Keratinocyte (primary cell): ENCODE results near the gene PTPRN2. TPM values are rescaled to one million over a fixed set of nuclear protein-coding genes. Genes with fewer than 3 reads are reported as not detected.

Source experiments
- DNase-seq: peaks from one replicate; pipeline ENCODE4 v3.0.0-alpha.2; 2011; ENCODE audit warnings: low read depth, missing footprints, low spot score
- FAIRE-seq: peaks from 2 replicates; lab custom pipeline; 2011; peaks lifted over from hg19 to GRCh38; lab: Jason Lieb, UNC
- H2AFZ ChIP-seq: 2 replicates; pipeline ENCODE4 v1.6.0; 2012; ENCODE audit warnings: low read length, control low read depth, inconsistent platforms; ENCODE audit not compliant: control insufficient read depth
- H3K27ac ChIP-seq: 2 replicates; pipeline ENCODE4 v1.5.1; 2011; ENCODE audit warnings: low read length; ENCODE audit not compliant: control insufficient read depth, insufficient read depth
- H3K27me3 ChIP-seq: 3 replicates; pipeline ENCODE4 v1.6.0; 2011; ENCODE audit warnings: low read length; ENCODE audit not compliant: control insufficient read depth, insufficient read depth; ENCODE audit errors: extremely low read depth
- H3K36me3 ChIP-seq, 2 experiments: 2 replicates in 1 of 2; 3 replicates in 1 of 2; pipeline ENCODE4 v1.5.1; 2011; ENCODE audit warnings: low read length in 2 of 2, mild to moderate bottlenecking in 1 of 2; ENCODE audit not compliant: control insufficient read depth in 2 of 2, insufficient read depth in 2 of 2; ENCODE audit errors: extremely low read depth in 1 of 2
- H3K4me1 ChIP-seq: 3 replicates; pipeline ENCODE4 v1.5.1; 2011; ENCODE audit warnings: low read length; ENCODE audit not compliant: control insufficient read depth, insufficient read depth; ENCODE audit errors: extremely low read depth
- H3K4me2 ChIP-seq: 3 replicates; pipeline ENCODE4 v1.6.0; 2011; ENCODE audit warnings: low read depth, low read length; ENCODE audit not compliant: control insufficient read depth, insufficient read depth; ENCODE audit errors: extremely low read depth
- H3K4me3 ChIP-seq, 3 experiments: fragments of 200-600 bp in 1 of 3; sonication (generic) in 1 of 3; 2 replicates in 2 of 3; 3 replicates in 1 of 3; pipeline ENCODE4 v1.5.1; 2011 to 2016; ENCODE audit warnings: low read length in 3 of 3, mild to moderate bottlenecking in 3 of 3, control low read depth in 2 of 3, inconsistent platforms in 1 of 3, low read depth in 1 of 3, mixed read lengths in 1 of 3, mixed run types in 1 of 3, moderate library complexity in 1 of 3; ENCODE audit not compliant: control insufficient read depth in 2 of 3, insufficient read depth in 2 of 3; ENCODE audit errors: extremely low read depth in 1 of 3
- H3K79me2 ChIP-seq: 2 replicates; pipeline ENCODE4 v1.6.0; 2012; ENCODE audit warnings: low read length; ENCODE audit not compliant: control insufficient read depth, insufficient read depth
- H3K9ac ChIP-seq: 3 replicates; pipeline ENCODE4 v1.6.0; 2011; ENCODE audit warnings: low read length; ENCODE audit not compliant: control insufficient read depth, insufficient read depth; ENCODE audit errors: extremely low read depth
- H3K9me1 ChIP-seq: 3 replicates; pipeline ENCODE4 v1.6.0; 2011; ENCODE audit warnings: low read length; ENCODE audit not compliant: control insufficient read depth, insufficient read depth; ENCODE audit errors: extremely low read depth
- H3K9me3 ChIP-seq: 2 replicates; pipeline ENCODE4 v1.5.1; 2012; ENCODE audit warnings: low read depth, low read length; ENCODE audit not compliant: control insufficient read depth
- H4K20me1 ChIP-seq: 3 replicates; pipeline ENCODE4 v1.6.0; 2011; ENCODE audit warnings: low read length; ENCODE audit not compliant: control insufficient read depth, insufficient read depth; ENCODE audit errors: extremely low read depth
- EZH2 ChIP-seq: IDR thresholded peaks from one replicate; pipeline ENCODE4 v1.6.1; 2012; ENCODE audit warnings: inconsistent platforms, mild to moderate bottlenecking, low read length, moderate library complexity
- dilution Hi-C: fragments of 300-500 bp; cut with MboI; formaldehyde crosslinking; loops from one replicate; pipeline ENCODE4 v1.7.0; 2020; ENCODE audit warnings: low sequenced_read_pairs; ENCODE audit not compliant: extremely low pct_ligation_motif_present
- polyA plus RNA-seq, 5 experiments: library from polyadenylated mRNA; depleted of rRNA in 3 of 5; stranded (reverse) in 3 of 5; stranded (forward) in 1 of 5; unstranded in 1 of 5; fragments of >200 nt; gene quantifications; 1 replicate in 1 of 5; 2 replicates in 3 of 5; 3 replicates in 1 of 5; pipeline versions ENCODE4 v1.2.1 to v1.2.3, GENCODE V29; 2011 to 2012; ENCODE audit warnings: missing spikeins in 2 of 5, low read depth in 1 of 5, low replicate concordance in 1 of 5
- TF ChIP-seq, protein P1 (sequence below), 3 experiments: IDR thresholded peaks in 1 of 3; conservative IDR thresholded peaks in 1 of 3; optimal IDR thresholded peaks in 1 of 3; 2 replicates in 2 of 3; 3 replicates in 1 of 3; pipeline versions ENCODE3 to v1.5.1; 2011; ENCODE audit warnings: low read length in 3 of 3, mild to moderate bottlenecking in 3 of 3, moderate library complexity in 2 of 3, control low read depth in 1 of 3, inconsistent platforms in 1 of 3; ENCODE audit not compliant: insufficient read depth in 2 of 3; ENCODE audit errors: extremely low read depth in 1 of 3

Gene PTPRN2
- polyA plus RNA-seq, 1 donor (not counting 4 experiments of a cell fraction or from before 2014, with no cell fraction given): not detected

DNA sequence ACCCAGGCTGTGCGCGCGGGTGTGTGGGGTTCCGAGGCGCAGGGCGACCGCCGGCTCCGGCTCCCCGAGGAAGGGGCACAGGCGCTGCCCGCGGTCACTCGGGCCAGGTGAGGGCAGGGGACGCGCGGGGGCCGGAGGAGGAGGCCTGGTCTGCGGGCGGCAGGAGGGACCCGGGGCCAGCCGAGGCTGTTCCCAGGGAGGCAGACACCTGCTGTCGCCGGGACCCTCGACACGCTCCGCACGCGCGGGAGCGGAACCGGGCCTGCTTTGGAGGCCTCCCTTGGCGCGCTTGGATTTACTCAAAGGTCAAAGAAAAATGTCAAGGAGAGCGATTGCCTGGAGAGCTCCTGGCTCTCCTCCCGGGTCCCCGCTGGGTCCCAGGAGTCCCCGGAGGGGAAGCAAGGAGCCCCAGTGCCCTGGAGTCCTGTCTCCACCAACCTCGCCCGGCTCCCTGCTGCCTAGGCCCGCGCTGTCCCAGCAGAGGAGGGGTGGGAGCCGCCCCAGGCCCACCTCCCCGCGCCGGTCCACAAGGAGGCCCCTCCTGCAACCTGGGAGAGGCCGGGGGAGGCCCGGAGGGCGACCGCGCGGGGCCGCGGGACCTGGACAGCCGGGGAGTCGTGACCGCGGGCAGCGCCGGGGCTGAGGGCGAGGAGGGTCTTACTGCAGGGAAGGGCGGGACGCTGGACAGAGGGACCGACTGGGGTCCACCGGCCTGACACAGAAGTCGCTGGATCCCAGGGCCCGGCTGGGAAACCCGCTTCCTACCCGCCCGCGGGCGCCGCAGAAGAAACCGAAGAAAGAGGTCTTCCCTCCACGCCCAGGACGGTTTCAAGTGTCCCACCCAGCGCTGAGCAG lies 902.0 kb downstream of the PTPRN2 start:
- Histone ChIP-seq H3K27me3 (peaks cover 78% of the 10 kb centered on the region), H3K4me3 (no peak overlapping the region), H3K79me2 (no peaks in the 10 kb centered on the region), H3K4me1 (no peaks in the 10 kb centered on the region), H4K20me1 (no peaks in the 10 kb centered on the region), H2AFZ (no peak overlapping the region), H3K9me3 (no peaks in the 10 kb centered on the region), H3K27ac (no peak overlapping the region), H3K36me3 (no peaks in the 10 kb centered on the region), H3K9ac (no peak overlapping the region), H3K4me2 (no peak overlapping the region), H3K9me1 (no peaks in the 10 kb centered on the region)
- DNase-seq (no peak), FAIRE-seq (no peak)
- dilution Hi-C loops: no loop called here
- TF ChIP-seq, protein P1, sequence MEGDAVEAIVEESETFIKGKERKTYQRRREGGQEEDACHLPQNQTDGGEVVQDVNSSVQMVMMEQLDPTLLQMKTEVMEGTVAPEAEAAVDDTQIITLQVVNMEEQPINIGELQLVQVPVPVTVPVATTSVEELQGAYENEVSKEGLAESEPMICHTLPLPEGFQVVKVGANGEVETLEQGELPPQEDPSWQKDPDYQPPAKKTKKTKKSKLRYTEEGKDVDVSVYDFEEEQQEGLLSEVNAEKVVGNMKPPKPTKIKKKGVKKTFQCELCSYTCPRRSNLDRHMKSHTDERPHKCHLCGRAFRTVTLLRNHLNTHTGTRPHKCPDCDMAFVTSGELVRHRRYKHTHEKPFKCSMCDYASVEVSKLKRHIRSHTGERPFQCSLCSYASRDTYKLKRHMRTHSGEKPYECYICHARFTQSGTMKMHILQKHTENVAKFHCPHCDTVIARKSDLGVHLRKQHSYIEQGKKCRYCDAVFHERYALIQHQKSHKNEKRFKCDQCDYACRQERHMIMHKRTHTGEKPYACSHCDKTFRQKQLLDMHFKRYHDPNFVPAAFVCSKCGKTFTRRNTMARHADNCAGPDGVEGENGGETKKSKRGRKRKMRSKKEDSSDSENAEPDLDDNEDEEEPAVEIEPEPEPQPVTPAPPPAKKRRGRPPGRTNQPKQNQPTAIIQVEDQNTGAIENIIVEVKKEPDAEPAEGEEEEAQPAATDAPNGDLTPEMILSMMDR (optimal IDR thresholded peaks at IDR 0.05 in 1 of 3, IDR thresholded peaks at IDR 0.05 in 1 of 3, conservative IDR thresholded peaks at IDR 0.05 in 1 of 3; ENCODE audit: extremely low read depth in 1 of 3, insufficient read depth in 2 of 3, low read length in 3 of 3): no peak
- TF ChIP-seq EZH2: peak; percentile 23

DNA sequence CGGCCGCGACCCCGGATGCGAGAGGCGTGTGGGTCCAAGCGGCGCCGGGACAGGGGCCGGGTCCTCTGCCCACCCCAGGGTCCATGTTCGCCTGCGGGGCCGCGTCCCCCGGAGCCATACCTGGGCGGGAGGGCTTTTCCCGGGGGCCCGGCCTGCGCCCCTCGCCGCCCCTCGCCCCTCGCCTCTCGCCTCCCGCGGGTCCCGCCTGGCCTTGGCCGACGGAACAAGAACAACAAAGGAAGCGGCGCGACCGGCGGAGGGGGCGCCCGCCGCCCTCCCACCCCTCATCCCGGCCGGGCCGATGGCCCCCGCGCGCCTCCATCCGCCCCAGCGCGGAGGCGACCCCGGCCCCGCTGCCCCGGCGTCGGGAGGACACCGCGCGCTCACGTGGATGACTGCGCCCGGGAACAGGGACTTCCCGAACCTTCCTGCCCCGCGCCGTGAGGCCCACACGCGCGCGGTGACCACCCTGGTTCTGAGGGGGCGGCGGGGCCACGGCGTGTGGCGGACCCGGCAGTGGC lies 902.7 kb downstream of the PTPRN2 start:
- no peak for FAIRE-seq
- Histone ChIP-seq H3K79me2 (no peaks in the 10 kb centered on the region), H3K9ac (no peak overlapping the region), H3K9me3 (no peaks in the 10 kb centered on the region), H2AFZ (no peak overlapping the region), H3K9me1 (no peaks in the 10 kb centered on the region), H3K4me1 (no peaks in the 10 kb centered on the region), H3K4me2 (no peak overlapping the region), H4K20me1 (no peaks in the 10 kb centered on the region), H3K36me3 (no peaks in the 10 kb centered on the region), H3K27me3 (peaks cover 72% of the 10 kb centered on the region), H3K27ac (no peak overlapping the region), H3K4me3 (no peak overlapping the region)
- TF ChIP-seq, protein P1 (optimal IDR thresholded peaks at IDR 0.05 in 1 of 3, IDR thresholded peaks at IDR 0.05 in 1 of 3, conservative IDR thresholded peaks at IDR 0.05 in 1 of 3; ENCODE audit: extremely low read depth in 1 of 3, insufficient read depth in 2 of 3, low read length in 3 of 3): no peak
- no peak for TF ChIP-seq EZH2
- dilution Hi-C loops: no loop called here
- no peak for DNase-seq
